Activated T-helper 2 cell treated with anti-CD3 and anti-CD28 coated beads, Interferon-gamma antibody, Interleukin-2, Interleukin-4, amounts not matched to agents 10 μg/mL and 5 μg/mL and 100 μg/mL, durations not matched to agents 14 hours and 24 hours and 36 hours (primary cell): Measurements from ENCODE around the gene SBDS. TPM values are rescaled to one million over a fixed set of nuclear protein-coding genes. Genes with fewer than 3 reads are reported as not detected.

Source experiments
- DNase-seq: peaks from one replicate; pipeline ENCODE4 v3.0.0; 2021; ENCODE audit warnings: low spot score
- H3K27ac Mint-ChIP-seq: one replicate; pipeline ENCODE4 v1.8.0; 2021; ENCODE audit warnings: mixed read lengths
- H3K27me3 Mint-ChIP-seq: one replicate; pipeline ENCODE4 v1.8.0; 2021; ENCODE audit warnings: low read depth, mixed read lengths
- H3K36me3 Mint-ChIP-seq: one replicate; pipeline ENCODE4 v1.8.0; 2021; ENCODE audit warnings: low read depth, mixed read lengths
- H3K4me1 Mint-ChIP-seq: one replicate; pipeline ENCODE4 v1.8.0; 2021; ENCODE audit warnings: low read depth, mixed read lengths
- H3K4me3 Mint-ChIP-seq: one replicate; pipeline ENCODE4 v1.8.0; 2021; ENCODE audit warnings: low read depth, mild to moderate bottlenecking, moderate library complexity, mixed read lengths
- H3K9me3 Mint-ChIP-seq: one replicate; pipeline ENCODE4 v1.8.0; 2021; ENCODE audit warnings: mixed read lengths
- intact Hi-C: fragments of 100-400 bp; cut with micrococcal nuclease; formaldehyde crosslinking; loops from one replicate; pipeline ENCODE4 v1.15.1; 2023
- total RNA-seq: library from RNA; stranded (reverse); gene quantifications from 2 replicates; pipeline ENCODE4 v1.2.3, GENCODE V29; 2022

Gene SBDS
- total RNA-seq, 1 donor from 2014 or later: 57.4 TPM

DNA sequence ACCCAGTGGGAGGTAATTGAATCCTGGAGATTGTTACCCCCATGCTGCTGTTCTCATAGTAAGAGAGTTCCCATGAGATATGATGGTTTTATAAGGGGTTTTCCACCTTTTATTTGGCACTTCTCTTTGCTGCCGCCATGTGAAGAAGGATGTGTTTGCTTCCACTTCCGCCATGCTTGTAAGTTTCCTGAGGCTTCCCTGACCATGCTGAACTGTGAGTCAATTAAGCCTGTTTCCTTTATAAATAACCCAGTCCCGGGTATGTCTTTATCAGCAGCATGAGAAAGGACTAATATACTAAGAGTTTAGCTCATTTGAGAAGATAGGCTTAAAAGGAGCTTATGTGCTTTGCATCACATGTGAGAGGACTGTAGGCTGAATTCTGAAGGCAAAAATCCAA is 45.1 kb downstream of the SBDS start:
- no peaks in the 10 kb centered on the region for H3K27me3 Mint-ChIP-seq
- H3K4me3 Mint-ChIP-seq: no peak overlapping the region

GRCh38 chr7:66948480-66949109 is 46.8 kb downstream of the SBDS start:
- intact Hi-C loops: no loop called here
- Mint-ChIP-seq H3K27me3 (no peaks in the 10 kb centered on the region), H3K36me3 (peaks cover 58% of the 10 kb centered on the region), H3K9me3 (no peaks in the 10 kb centered on the region), H3K4me1 (no peaks in the 10 kb centered on the region), H3K4me3 (no peak overlapping the region), H3K27ac (no peak overlapping the region)
- DNase-seq: no peak

More for the DNA sequence above, 45.1 kb downstream of the SBDS start:
- H3K9me3 Mint-ChIP-seq: no peaks in the 10 kb centered on the region
- H3K27ac Mint-ChIP-seq: no peak overlapping the region
- peaks cover 51% of the 10 kb centered on the region for H3K36me3 Mint-ChIP-seq
- no peak for DNase-seq
- intact Hi-C loops: no loop called here
- no peaks in the 10 kb centered on the region for H3K4me1 Mint-ChIP-seq

DNA sequence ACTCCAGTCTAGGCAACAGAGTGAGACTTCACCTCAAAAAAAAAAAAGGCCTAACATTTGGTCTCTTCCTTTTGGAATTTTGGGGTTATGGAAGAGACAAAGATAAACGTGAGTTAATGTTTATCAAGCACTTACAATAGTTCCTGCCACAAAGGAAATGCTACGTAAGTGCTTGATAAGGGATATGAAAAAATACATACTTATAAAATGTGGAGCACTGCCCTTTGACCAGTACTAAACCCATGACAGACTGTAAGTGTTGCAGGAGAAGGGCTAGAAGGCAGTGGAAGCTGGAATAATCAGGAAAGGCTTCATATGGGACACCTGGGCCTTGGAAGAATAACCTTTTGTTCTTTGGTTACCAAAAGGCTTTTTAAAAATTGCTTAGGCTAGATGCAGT is 48.8 kb downstream of the SBDS start:
- no peak overlapping the region for H3K4me3 Mint-ChIP-seq
- intact Hi-C loops: no loop called here
- no peaks in the 10 kb centered on the region for H3K9me3 Mint-ChIP-seq
- DNase-seq: no peak
- H3K36me3 Mint-ChIP-seq: peaks cover 60% of the 10 kb centered on the region
- H3K4me1 Mint-ChIP-seq: no peaks in the 10 kb centered on the region
- H3K27me3 Mint-ChIP-seq: no peaks in the 10 kb centered on the region
- no peak overlapping the region for H3K27ac Mint-ChIP-seq

DNA sequence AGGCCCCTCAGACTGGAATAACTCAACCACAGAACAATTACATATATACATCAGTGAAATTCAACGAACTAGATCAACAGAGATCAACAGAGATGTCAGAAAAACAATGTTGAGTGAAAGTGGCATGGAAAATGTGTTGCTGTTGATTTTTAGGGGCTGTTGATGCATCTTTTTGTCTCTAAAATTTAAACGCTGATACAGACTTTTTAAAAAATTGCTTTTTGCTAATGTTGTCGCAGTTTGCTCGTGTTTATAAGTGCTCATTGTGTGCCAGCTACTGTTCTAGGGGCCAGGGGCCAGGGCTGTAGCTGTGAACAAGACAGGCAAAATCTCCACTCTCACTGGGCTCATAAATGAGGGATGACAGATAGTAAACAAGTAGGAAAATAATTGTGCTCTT is 56.1 kb downstream of the SBDS start:
- H3K27me3 Mint-ChIP-seq: no peaks in the 10 kb centered on the region
- peaks cover 19% of the 10 kb centered on the region for H3K4me1 Mint-ChIP-seq
- no peak overlapping the region for H3K4me3 Mint-ChIP-seq
- no peak for DNase-seq
- intact Hi-C loops: no loop called here
- H3K36me3 Mint-ChIP-seq: peaks cover 59% of the 10 kb centered on the region
- no peak overlapping the region for H3K27ac Mint-ChIP-seq
- H3K9me3 Mint-ChIP-seq: no peaks in the 10 kb centered on the region

DNA sequence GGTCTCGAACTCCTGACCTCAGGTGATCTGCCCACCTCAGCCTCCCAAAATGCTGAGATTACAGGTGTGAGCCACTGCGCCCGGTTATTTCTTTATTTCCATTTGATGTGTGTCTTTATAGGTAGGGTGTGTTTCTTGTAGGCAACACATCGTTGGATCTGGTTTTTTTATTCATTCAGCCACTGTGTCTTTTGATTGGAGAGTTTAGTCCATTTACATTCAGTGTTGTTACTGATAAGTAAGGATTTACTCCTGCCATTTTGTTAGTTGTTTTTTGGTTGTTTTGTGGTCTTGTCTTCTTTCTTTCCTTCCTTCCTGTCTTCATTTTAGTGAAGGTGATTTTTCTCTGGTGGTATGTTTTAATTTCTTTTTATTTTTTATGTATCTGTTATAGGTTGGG is 57.4 kb downstream of the SBDS start:
- Mint-ChIP-seq H3K4me1 (peaks cover 22% of the 10 kb centered on the region), H3K36me3 (peaks cover 53% of the 10 kb centered on the region), H3K27me3 (no peaks in the 10 kb centered on the region), H3K9me3 (no peaks in the 10 kb centered on the region), H3K4me3 (no peak overlapping the region), H3K27ac (no peak overlapping the region)
- intact Hi-C loops: no loop called here
- DNase-seq: no peak

Other genes with a start within 250 kb of the SBDS start
- 82.2 and 83.6 TPM in 2 replicates for gene TMEM248, start 74.4 kb downstream of the SBDS start, total RNA-seq
- 17.7 and 20.6 TPM in 2 replicates for gene TYW1, start 1.2 kb upstream of the SBDS start, total RNA-seq